Keratinocyte (primary cell): ENCODE measurements around the gene TP73.

Source experiments
- EZH2 ChIP-seq: IDR thresholded peaks from one replicate; pipeline ENCODE4 v1.6.1; 2012; ENCODE audit warnings: inconsistent platforms, mild to moderate bottlenecking, low read length, moderate library complexity
- TF ChIP-seq, protein P1 (sequence below), 3 experiments: IDR thresholded peaks in 1 of 3; conservative IDR thresholded peaks in 1 of 3; optimal IDR thresholded peaks in 1 of 3; 2 replicates in 2 of 3; 3 replicates in 1 of 3; pipeline versions ENCODE3 to v1.5.1; 2011; ENCODE audit warnings: low read length in 3 of 3, mild to moderate bottlenecking in 3 of 3, moderate library complexity in 2 of 3, control low read depth in 1 of 3, inconsistent platforms in 1 of 3; ENCODE audit not compliant: insufficient read depth in 2 of 3; ENCODE audit errors: extremely low read depth in 1 of 3

- TF ChIP-seq, protein P1, sequence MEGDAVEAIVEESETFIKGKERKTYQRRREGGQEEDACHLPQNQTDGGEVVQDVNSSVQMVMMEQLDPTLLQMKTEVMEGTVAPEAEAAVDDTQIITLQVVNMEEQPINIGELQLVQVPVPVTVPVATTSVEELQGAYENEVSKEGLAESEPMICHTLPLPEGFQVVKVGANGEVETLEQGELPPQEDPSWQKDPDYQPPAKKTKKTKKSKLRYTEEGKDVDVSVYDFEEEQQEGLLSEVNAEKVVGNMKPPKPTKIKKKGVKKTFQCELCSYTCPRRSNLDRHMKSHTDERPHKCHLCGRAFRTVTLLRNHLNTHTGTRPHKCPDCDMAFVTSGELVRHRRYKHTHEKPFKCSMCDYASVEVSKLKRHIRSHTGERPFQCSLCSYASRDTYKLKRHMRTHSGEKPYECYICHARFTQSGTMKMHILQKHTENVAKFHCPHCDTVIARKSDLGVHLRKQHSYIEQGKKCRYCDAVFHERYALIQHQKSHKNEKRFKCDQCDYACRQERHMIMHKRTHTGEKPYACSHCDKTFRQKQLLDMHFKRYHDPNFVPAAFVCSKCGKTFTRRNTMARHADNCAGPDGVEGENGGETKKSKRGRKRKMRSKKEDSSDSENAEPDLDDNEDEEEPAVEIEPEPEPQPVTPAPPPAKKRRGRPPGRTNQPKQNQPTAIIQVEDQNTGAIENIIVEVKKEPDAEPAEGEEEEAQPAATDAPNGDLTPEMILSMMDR (optimal IDR thresholded peaks at IDR 0.05 in 1 of 3, IDR thresholded peaks at IDR 0.05 in 1 of 3, conservative IDR thresholded peaks at IDR 0.05 in 1 of 3; ENCODE audit: extremely low read depth in 1 of 3, insufficient read depth in 2 of 3, low read length in 3 of 3), result no peak
- TF ChIP-seq EZH2, result no peak
These were observed 66.4 kb downstream of the TP73 start for GRCh38 chr1:3718764-3719163.
